KMS-11 (cell line): ENCODE results near the gene CPNE8.

ENCODE experiments used
- H2AFZ ChIP-seq: fragments of 200-600 bp; sonication (generic); 2 replicates; pipeline ENCODE4 v1.6.1; 2016; ENCODE audit warnings: antibody characterized with exemption, mixed run types, low read depth
- H3K27ac ChIP-seq: fragments of 200-600 bp; sonication (generic); 2 replicates; pipeline ENCODE4 v1.6.1; 2016; ENCODE audit warnings: mild to moderate bottlenecking, mixed run types
- H3K27me3 ChIP-seq: fragments of 200-600 bp; sonication (generic); 2 replicates; pipeline ENCODE4 v1.6.1; 2017; ENCODE audit warnings: mild to moderate bottlenecking, low read depth, mixed run types, moderate library complexity; ENCODE audit not compliant: insufficient read depth
- H3K36me3 ChIP-seq: fragments of 200-600 bp; sonication (generic); 2 replicates; pipeline ENCODE4 v1.6.1; 2017; ENCODE audit warnings: mild to moderate bottlenecking, mixed run types; ENCODE audit not compliant: insufficient read depth
- H3K4me1 ChIP-seq: fragments of 200-600 bp; sonication (generic); 2 replicates; pipeline ENCODE4 v1.6.1; 2016; ENCODE audit warnings: mild to moderate bottlenecking, low read depth, mixed run types; ENCODE audit not compliant: poor library complexity, severe bottlenecking
- H3K4me2 ChIP-seq: fragments of 200-600 bp; sonication (generic); 2 replicates; pipeline ENCODE4 v1.7.0; 2016; ENCODE audit warnings: mild to moderate bottlenecking, mixed run types
- H3K4me3 ChIP-seq: fragments of 200-600 bp; sonication (generic); IDR thresholded peaks from 2 replicates; pipeline ENCODE4 v1.6.1; 2017; ENCODE audit warnings: low read depth, low read length, mixed read lengths; ENCODE audit not compliant: insufficient read depth
- H3K79me2 ChIP-seq: fragments of 200-600 bp; sonication (generic); 2 replicates; pipeline ENCODE4 v1.6.1; 2016; ENCODE audit warnings: low read depth, mixed run types; ENCODE audit not compliant: insufficient read depth
- H3K9ac ChIP-seq: fragments of 200-600 bp; sonication (generic); 2 replicates; pipeline ENCODE4 v1.6.1; 2016; ENCODE audit warnings: mild to moderate bottlenecking, mixed run types
- H4K20me1 ChIP-seq: fragments of 200-600 bp; sonication (generic); 2 replicates; pipeline ENCODE4 v1.6.1; 2016; ENCODE audit warnings: mild to moderate bottlenecking, mixed run types; ENCODE audit not compliant: insufficient read depth
- CTCF ChIP-seq: fragments of 200-600 bp; sonication (generic); conservative IDR thresholded peaks from 2 replicates; pipeline ENCODE4 v1.6.1; 2017; ENCODE audit warnings: low read depth, mild to moderate bottlenecking, antibody characterized with exemption, low read length, moderate library complexity, mixed read lengths

Gene CPNE8

GRCh38 chr12:38904537-38905479 is 583 bp downstream of the CPNE8 start:
- Histone ChIP-seq H3K4me2 (no peak overlapping the region), H3K27ac (no peak overlapping the region), H3K79me2 (no peaks in the 10 kb centered on the region), H3K27me3 (no peaks in the 10 kb centered on the region), H2AFZ (peak overlapping the region; percentile 99; the same call in 1 of the 2 replicates), H3K4me1 (no peaks in the 10 kb centered on the region), H4K20me1 (no peaks in the 10 kb centered on the region), H3K4me3 (no peak overlapping the region), H3K9ac (no peak overlapping the region), H3K36me3 (no peaks in the 10 kb centered on the region)
- no peak for TF ChIP-seq CTCF

GRCh38 chr12:38903596-38903995 is 1.8 kb downstream of the CPNE8 start:
- Histone ChIP-seq H3K79me2 (no peaks in the 10 kb centered on the region), H3K4me3 (no peak overlapping the region), H3K4me1 (no peaks in the 10 kb centered on the region), H3K27me3 (no peaks in the 10 kb centered on the region), H2AFZ (no peak overlapping the region), H3K4me2 (no peak overlapping the region), H3K36me3 (no peaks in the 10 kb centered on the region), H3K27ac (no peak overlapping the region), H3K9ac (no peak overlapping the region), H4K20me1 (no peaks in the 10 kb centered on the region)
- no peak for TF ChIP-seq CTCF

- Histone ChIP-seq H3K27me3 (no peaks in the 10 kb centered on the region), H4K20me1 (no peaks in the 10 kb centered on the region), H2AFZ (no peak overlapping the region), H3K4me1 (no peaks in the 10 kb centered on the region), H3K4me2 (no peak overlapping the region), H3K27ac (no peak overlapping the region), H3K4me3 (no peak overlapping the region), H3K36me3 (no peaks in the 10 kb centered on the region), H3K79me2 (no peaks in the 10 kb centered on the region), H3K9ac (no peak overlapping the region)
- no peak for TF ChIP-seq CTCF
Measured at GRCh38 chr12:38898001-38898684, 7.2 kb downstream of the CPNE8 start.

- Histone ChIP-seq H3K27ac (no peak overlapping the region), H3K4me2 (no peak overlapping the region), H3K4me3 (no peak overlapping the region), H3K36me3 (no peaks in the 10 kb centered on the region), H3K9ac (no peak overlapping the region), H3K4me1 (no peaks in the 10 kb centered on the region), H2AFZ (no peak overlapping the region), H3K27me3 (no peaks in the 10 kb centered on the region), H3K79me2 (no peaks in the 10 kb centered on the region), H4K20me1 (no peaks in the 10 kb centered on the region)
- TF ChIP-seq CTCF = no peak
Measured at GRCh38 chr12:38895446-38895845, 9.9 kb downstream of the CPNE8 start.
